OCI-LY1 (cell line): Measurements from ENCODE around the gene CTNNA3.

Experiments used
- EZH2 ChIP-seq: fragments of 200-600 bp; sonication (generic), shearing (Covaris generic); IDR thresholded peaks from 2 replicates; pipeline ENCODE4 v1.8.0; 2017; ENCODE audit warnings: borderline replicate concordance, mixed run types, mild to moderate bottlenecking, antibody characterized with exemption, low read length, moderate library complexity, mixed read lengths
- TF ChIP-seq, protein P1 (sequence below): fragments of 200-600 bp; sonication (generic), shearing (Covaris generic); IDR thresholded peaks from 2 replicates; pipeline ENCODE4 v1.5.1; 2017; ENCODE audit warnings: mild to moderate bottlenecking, antibody characterized with exemption, low read length, moderate library complexity, mixed read lengths

DNA sequence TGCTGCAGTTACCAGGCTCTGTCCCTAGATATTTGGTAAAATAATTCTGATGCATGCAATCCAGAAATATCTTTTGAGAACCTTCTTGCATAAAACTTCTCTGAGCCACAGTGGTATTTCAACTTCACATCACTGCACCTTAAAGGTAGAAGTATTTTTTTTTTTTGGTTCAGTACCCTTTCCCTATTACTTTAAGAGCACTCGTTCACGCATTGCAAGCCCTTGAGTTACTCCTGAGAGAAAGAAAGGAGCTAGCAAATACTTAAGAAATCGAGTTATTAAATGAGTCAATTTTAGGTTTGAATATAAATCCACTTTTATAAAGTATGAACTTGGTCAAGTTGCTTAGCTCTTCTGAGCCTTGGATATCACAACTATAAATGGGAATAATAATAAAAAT lies 1377.2 kb downstream of the CTNNA3 start:
- no peak for TF ChIP-seq EZH2
- TF ChIP-seq, protein P1, sequence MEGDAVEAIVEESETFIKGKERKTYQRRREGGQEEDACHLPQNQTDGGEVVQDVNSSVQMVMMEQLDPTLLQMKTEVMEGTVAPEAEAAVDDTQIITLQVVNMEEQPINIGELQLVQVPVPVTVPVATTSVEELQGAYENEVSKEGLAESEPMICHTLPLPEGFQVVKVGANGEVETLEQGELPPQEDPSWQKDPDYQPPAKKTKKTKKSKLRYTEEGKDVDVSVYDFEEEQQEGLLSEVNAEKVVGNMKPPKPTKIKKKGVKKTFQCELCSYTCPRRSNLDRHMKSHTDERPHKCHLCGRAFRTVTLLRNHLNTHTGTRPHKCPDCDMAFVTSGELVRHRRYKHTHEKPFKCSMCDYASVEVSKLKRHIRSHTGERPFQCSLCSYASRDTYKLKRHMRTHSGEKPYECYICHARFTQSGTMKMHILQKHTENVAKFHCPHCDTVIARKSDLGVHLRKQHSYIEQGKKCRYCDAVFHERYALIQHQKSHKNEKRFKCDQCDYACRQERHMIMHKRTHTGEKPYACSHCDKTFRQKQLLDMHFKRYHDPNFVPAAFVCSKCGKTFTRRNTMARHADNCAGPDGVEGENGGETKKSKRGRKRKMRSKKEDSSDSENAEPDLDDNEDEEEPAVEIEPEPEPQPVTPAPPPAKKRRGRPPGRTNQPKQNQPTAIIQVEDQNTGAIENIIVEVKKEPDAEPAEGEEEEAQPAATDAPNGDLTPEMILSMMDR: no peak
